ENCODE data around the gene VWA8. TPM values are rescaled to one million over a fixed set of nuclear protein-coding genes. Genes with fewer than 3 reads are reported as not detected.

The VWA8 gene
- total and polyA plus RNA-seq, 12 donors: 7.5 to 71.6 (median 54.3) TPM

- DNase-seq: no peak
- no peaks in the 10 kb centered on the region for H3K4me1 ChIP-seq
- WGBS, 2 donors: 91% methylated on average over 4 of the region's 4 CpGs
Observed at GRCh38 chr13:41633776-41634175, 327.1 kb downstream of the VWA8 start.

GRCh38 chr13:41631296-41631965 is 329.5 kb downstream of the VWA8 start:
- Histone ChIP-seq H3K36me3 (no peaks in the 10 kb centered on the region), H3K9me3 (peaks cover 0 to 4% (median 0%) of the 10 kb centered on the region in 11 donors), H3K27ac (no peak overlapping the region), H3K4me3 (no peak overlapping the region), H3K27me3 (no peaks in the 10 kb centered on the region), H3K4me1 (no peaks in the 10 kb centered on the region)
- no peak for DNase-seq
- WGBS, 2 donors: 86 to 92% methylated on average over 5 of the region's 5 CpGs
- intact Hi-C loops (cut with DNase I): no loop called here
- no peak for TF ChIP-seq CTCF (IDR thresholded peaks at IDR 0.05)
- peak in 2 of 8 donors; percentile 27 to 53 for ATAC-seq

More at GRCh38 chr13:41633776-41634175, 327.1 kb downstream of the VWA8 start:
- Histone ChIP-seq H3K36me3 (no peaks in the 10 kb centered on the region), H3K27me3 (no peaks in the 10 kb centered on the region), H3K9me3 (no peaks in the 10 kb centered on the region), H3K27ac (no peak overlapping the region), H3K4me3 (no peak overlapping the region)
- no peak for TF ChIP-seq CTCF (IDR thresholded peaks at IDR 0.05)
- intact Hi-C loops (cut with DNase I): no loop called here
- no peak for ATAC-seq

- ATAC-seq (no peak), DNase-seq (no peak)
- Histone ChIP-seq H3K4me1 (peaks cover 0 to 13% (median 11%) of the 10 kb centered on the region in 9 donors), H3K27me3 (no peaks in the 10 kb centered on the region), H3K36me3 (no peaks in the 10 kb centered on the region), H3K9me3 (peaks cover 0 to 8% (median 0%) of the 10 kb centered on the region in 11 donors), H3K27ac (no peak overlapping the region), H3K4me3 (no peak overlapping the region)
- 100% methylated on average over 5 of the region's 5 CpGs for WGBS, 2 donors
- no peak for TF ChIP-seq CTCF (IDR thresholded peaks at IDR 0.05)
- intact Hi-C loops (cut with DNase I): no loop called here
Observed at GRCh38 chr13:41627425-41627824, 333.5 kb downstream of the VWA8 start.

- TF ChIP-seq CTCF (IDR thresholded peaks at IDR 0.05): no peak
- no peak overlapping the region for H3K4me3 ChIP-seq
- no peaks in the 10 kb centered on the region for H3K27me3 ChIP-seq
- H3K4me1 ChIP-seq: peaks cover 0 to 30% (median 24%) of the 10 kb centered on the region in 9 donors
- H3K36me3 ChIP-seq: no peaks in the 10 kb centered on the region
- ATAC-seq (no peak), DNase-seq (no peak)
- intact Hi-C loops (cut with DNase I): no loop called here
- no peak overlapping the region for H3K27ac ChIP-seq
- H3K9me3 ChIP-seq: peaks cover 0 to 9% (median 0%) of the 10 kb centered on the region in 11 donors
Observed at GRCh38 chr13:41624041-41624440, 336.9 kb downstream of the VWA8 start.

Data from heart right ventricle (tissue), 16 donors.